Trophoblast cell (in vitro differentiated cells and primary cell): ENCODE measurements around the gene IDI1. TPM values are rescaled to one million over a fixed set of nuclear protein-coding genes. Genes with fewer than 3 reads are reported as not detected.

Source experiments
- DNase-seq, 2 donors: peaks; one replicate each; pipeline ENCODE4 v3.0.0-alpha.2; 2016
- H2AFZ ChIP-seq: 2 replicates; pipeline ENCODE4 v1.6.1; 2013; ENCODE audit warnings: low read length, moderate library complexity, mild to moderate bottlenecking; ENCODE audit not compliant: insufficient read depth, poor library complexity
- H2AK5ac ChIP-seq: 2 replicates; pipeline ENCODE4 v1.6.1; 2013; ENCODE audit warnings: mild to moderate bottlenecking, low read length
- H2BK120ac ChIP-seq: 2 replicates; pipeline ENCODE4 v1.6.1; 2013; ENCODE audit warnings: low read length, mild to moderate bottlenecking, moderate library complexity; ENCODE audit not compliant: insufficient read depth, poor library complexity
- H2BK12ac ChIP-seq: 2 replicates; pipeline ENCODE4 v1.6.1; 2013; ENCODE audit warnings: mild to moderate bottlenecking, low read length, moderate library complexity
- H2BK5ac ChIP-seq: 2 replicates; pipeline ENCODE4 v1.6.1; 2013; ENCODE audit warnings: low read length, low read depth, moderate library complexity, mild to moderate bottlenecking; ENCODE audit not compliant: poor library complexity
- H3K14ac ChIP-seq: 2 replicates; pipeline ENCODE4 v1.6.1; 2013; ENCODE audit warnings: mild to moderate bottlenecking, low read length
- H3K18ac ChIP-seq: 2 replicates; pipeline ENCODE4 v1.6.1; 2013; ENCODE audit warnings: mild to moderate bottlenecking, low read length
- H3K23ac ChIP-seq: 2 replicates; pipeline ENCODE4 v1.6.1; 2013; ENCODE audit warnings: low read length
- H3K27ac ChIP-seq: 2 replicates; pipeline ENCODE4 v1.5.1; 2013; ENCODE audit warnings: low read depth, mild to moderate bottlenecking, inconsistent platforms, low read length, moderate library complexity
- H3K27me3 ChIP-seq: 2 replicates; pipeline ENCODE4 v1.6.1; 2013; ENCODE audit warnings: inconsistent platforms, mild to moderate bottlenecking, low read length, moderate library complexity; ENCODE audit not compliant: insufficient read depth
- H3K36me3 ChIP-seq, 2 experiments: 1 replicate in 1 of 2; 2 replicates in 1 of 2; pipeline ENCODE4 v1.6.1; 2013; ENCODE audit warnings: low read length in 2 of 2, mild to moderate bottlenecking in 2 of 2, moderate library complexity in 1 of 2; ENCODE audit not compliant: insufficient read depth in 2 of 2, control insufficient read depth in 1 of 2
- H3K4ac ChIP-seq: 2 replicates; pipeline ENCODE4 v1.6.1; 2013; ENCODE audit warnings: low read depth, mild to moderate bottlenecking, low read length, moderate library complexity
- H3K4me1 ChIP-seq, 2 experiments: 1 replicate in 1 of 2; 2 replicates in 1 of 2; pipeline ENCODE4 v1.6.1; 2013; ENCODE audit warnings: low read length in 2 of 2, mild to moderate bottlenecking in 2 of 2, moderate library complexity in 1 of 2; ENCODE audit not compliant: insufficient read depth in 2 of 2, control insufficient read depth in 1 of 2
- H3K4me2 ChIP-seq: 2 replicates; pipeline ENCODE4 v1.6.1; 2013; ENCODE audit warnings: inconsistent platforms, mild to moderate bottlenecking, low read length, moderate library complexity
- H3K4me3 ChIP-seq: 2 replicates; pipeline ENCODE4 v1.5.1; 2013; ENCODE audit warnings: mild to moderate bottlenecking, low read depth, low read length, inconsistent platforms
- H3K79me1 ChIP-seq: one replicate; pipeline ENCODE4 v1.6.1; 2013; ENCODE audit warnings: low read length
- H3K79me2 ChIP-seq: 2 replicates; pipeline ENCODE4 v1.6.1; 2013; ENCODE audit warnings: low read length, mild to moderate bottlenecking; ENCODE audit not compliant: control insufficient read depth, insufficient read depth, poor library complexity
- H3K9ac ChIP-seq: 2 replicates; pipeline ENCODE4 v1.6.1; 2013; ENCODE audit warnings: mild to moderate bottlenecking, low read length
- H3K9me3 ChIP-seq: 2 replicates; pipeline ENCODE4 v1.6.1; 2013; ENCODE audit warnings: low read depth, mild to moderate bottlenecking, control low read depth, inconsistent platforms, low read length; ENCODE audit not compliant: insufficient read depth
- H4K12ac ChIP-seq: 2 replicates; pipeline ENCODE4 v1.6.1; 2013; ENCODE audit warnings: low read depth, mild to moderate bottlenecking, low read length, moderate library complexity
- H4K8ac ChIP-seq: 2 replicates; pipeline ENCODE4 v1.6.1; 2013; ENCODE audit warnings: low read depth, mild to moderate bottlenecking, low read length, moderate library complexity
- H4K91ac ChIP-seq: one replicate; pipeline ENCODE4 v1.6.1; 2013; ENCODE audit warnings: low read depth, mild to moderate bottlenecking, low read length, moderate library complexity
- WGBS: extraction: QIAGEN DNeasy Blood & Tissue Kit; methylation state at CpG from one replicate; pipeline ENCODE4 v1.1.7; 2013; ENCODE audit warnings: missing lambda C conversion rate; ENCODE audit not compliant: insufficient read length, insufficient coverage; ENCODE audit errors: extremely low coverage; 5-methylcytosine and 5-hydroxymethylcytosine counted together
- polyA plus RNA-seq: library from polyadenylated mRNA; stranded (reverse); fragments of 200-250 nt; gene quantifications from 2 replicates; pipeline ENCODE4 v1.2.3, GENCODE V29; 2013

Gene IDI1
- 144 and 145 TPM in 2 replicates for polyA plus RNA-seq

- peak within 1 kb of the TSS; percentile 98 for H3K18ac ChIP-seq
- no CpG with 5 or more reads among the region's 83 CpGs for WGBS
- no peaks in the 10 kb centered on the region for H3K27me3 ChIP-seq
- peak within 1 kb of the TSS; percentile 96 for H4K8ac ChIP-seq
- peak within 1 kb of the TSS; percentile 97 for H3K4me3 ChIP-seq
- H2AFZ ChIP-seq = peak within 1 kb of the TSS; percentile 69
- H3K79me2 ChIP-seq = peaks cover 25% of the 10 kb centered on the region
- peaks cover 5 to 20% of the 10 kb centered on the region in 2 experiments for H3K4me1 ChIP-seq
- H3K4me2 ChIP-seq = peak within 1 kb of the TSS; percentile 79
- peak; percentile 98 for DNase-seq
- H3K4ac ChIP-seq = peak within 1 kb of the TSS; percentile 39
- no peaks in the 10 kb centered on the region for H3K9me3 ChIP-seq
- peak within 1 kb of the TSS; percentile 90 for H3K9ac ChIP-seq
- peak within 1 kb of the TSS; percentile 96 for H2BK5ac ChIP-seq
- H3K36me3 ChIP-seq = peaks cover 8 to 18% of the 10 kb centered on the region in 2 experiments
- peak within 1 kb of the TSS; percentile 99 for H3K27ac ChIP-seq
- H3K14ac ChIP-seq = peak within 1 kb of the TSS; percentile 81
- peak within 1 kb of the TSS; percentile 51 for H2BK12ac ChIP-seq
- peaks cover 17% of the 10 kb centered on the region for H3K79me1 ChIP-seq
- H2AK5ac ChIP-seq = peak within 1 kb of the TSS; percentile 8
- H4K12ac ChIP-seq = peak within 1 kb of the TSS; percentile 75
- peak within 1 kb of the TSS; percentile 90 for H2BK120ac ChIP-seq
- H4K91ac ChIP-seq = peak within 1 kb of the TSS; percentile 95
- peak within 1 kb of the TSS; percentile 96 for H3K23ac ChIP-seq
These were observed at the start of gene IDI1 for GRCh38 chr10:1048732-1049424. Gene IDI1 (minus strand): TSS chr10:1049119. CDS start chr10:1049003, 116 bp downstream.

GRCh38 chr10:1097436-1097835 lies 48.5 kb upstream of the IDI1 start:
- H3K4me2 ChIP-seq = no peak overlapping the region
- no peak overlapping the region for H4K91ac ChIP-seq
- H3K27ac ChIP-seq = no peak overlapping the region
- H3K9me3 ChIP-seq = peaks cover 6% of the 10 kb centered on the region
- H3K4me3 ChIP-seq = no peak overlapping the region
- no peak overlapping the region for H3K18ac ChIP-seq
- no peak overlapping the region for H3K14ac ChIP-seq
- H3K9ac ChIP-seq = peak overlapping the region; percentile 31
- no CpG with 5 or more reads among the region's 6 CpGs for WGBS
- H3K79me2 ChIP-seq = no peaks in the 10 kb centered on the region
- H3K4ac ChIP-seq = no peak overlapping the region
- H2BK12ac ChIP-seq = no peak overlapping the region
- no peak overlapping the region for H2BK120ac ChIP-seq
- H3K4me1 ChIP-seq = no peaks in the 10 kb centered on the region
- no peak overlapping the region for H3K23ac ChIP-seq
- no peak overlapping the region for H4K8ac ChIP-seq
- no peak for DNase-seq
- no peaks in the 10 kb centered on the region for H3K79me1 ChIP-seq
- no peak overlapping the region for H4K12ac ChIP-seq
- H3K36me3 ChIP-seq = peaks cover 32 to 54% of the 10 kb centered on the region in 2 experiments
- H2AFZ ChIP-seq = no peak overlapping the region
- no peak overlapping the region for H2AK5ac ChIP-seq
- H2BK5ac ChIP-seq = no peak overlapping the region
- H3K27me3 ChIP-seq = no peaks in the 10 kb centered on the region

- H3K18ac ChIP-seq = no peak overlapping the region
- H3K23ac ChIP-seq = no peak overlapping the region
- no peak overlapping the region for H2BK5ac ChIP-seq
- H2AFZ ChIP-seq = no peak overlapping the region
- WGBS = no CpG with 5 or more reads among the region's 27 CpGs
- H3K27ac ChIP-seq = no peak overlapping the region
- no peak overlapping the region for H2BK120ac ChIP-seq
- H2AK5ac ChIP-seq = no peak overlapping the region
- no peak overlapping the region for H2BK12ac ChIP-seq
- H3K9ac ChIP-seq = no peak overlapping the region
- no peak overlapping the region for H4K91ac ChIP-seq
- H3K36me3 ChIP-seq = peaks cover 22 to 47% of the 10 kb centered on the region in 2 experiments
- no peaks in the 10 kb centered on the region for H3K79me2 ChIP-seq
- H4K12ac ChIP-seq = no peak overlapping the region
- H3K9me3 ChIP-seq = peaks cover 2% of the 10 kb centered on the region
- no peak overlapping the region for H3K4ac ChIP-seq
- H3K4me1 ChIP-seq = no peaks in the 10 kb centered on the region
- no peak overlapping the region for H3K4me3 ChIP-seq
- no peak for DNase-seq
- H3K4me2 ChIP-seq = no peak overlapping the region
- no peaks in the 10 kb centered on the region for H3K79me1 ChIP-seq
- no peak overlapping the region for H3K14ac ChIP-seq
- no peaks in the 10 kb centered on the region for H3K27me3 ChIP-seq
- H4K8ac ChIP-seq = no peak overlapping the region
These were observed 47.5 kb upstream of the IDI1 start for GRCh38 chr10:1096287-1096889.

- no peak overlapping the region for H3K4ac ChIP-seq
- H3K4me1 ChIP-seq = no peaks in the 10 kb centered on the region
- H4K12ac ChIP-seq = no peak overlapping the region
- peaks cover 2% of the 10 kb centered on the region for H3K9me3 ChIP-seq
- H2AFZ ChIP-seq = no peak overlapping the region
- H4K91ac ChIP-seq = no peak overlapping the region
- H3K18ac ChIP-seq = no peak overlapping the region
- no peak overlapping the region for H3K9ac ChIP-seq
- no peak overlapping the region for H2AK5ac ChIP-seq
- no peak overlapping the region for H2BK120ac ChIP-seq
- no peaks in the 10 kb centered on the region for H3K79me2 ChIP-seq
- H2BK5ac ChIP-seq = no peak overlapping the region
- peaks cover 28 to 52% of the 10 kb centered on the region in 2 experiments for H3K36me3 ChIP-seq
- no peak overlapping the region for H2BK12ac ChIP-seq
- no CpG with 5 or more reads among the region's 12 CpGs for WGBS
- H3K27me3 ChIP-seq = no peaks in the 10 kb centered on the region
- H3K4me3 ChIP-seq = no peak overlapping the region
- no peak overlapping the region for H3K4me2 ChIP-seq
- no peak for DNase-seq
- H3K23ac ChIP-seq = no peak overlapping the region
- no peak overlapping the region for H4K8ac ChIP-seq
- no peak overlapping the region for H3K14ac ChIP-seq
- H3K79me1 ChIP-seq = no peaks in the 10 kb centered on the region
- no peak overlapping the region for H3K27ac ChIP-seq
These were observed 46.6 kb upstream of the IDI1 start for GRCh38 chr10:1095498-1095897.
